ENCODE results near the gene ZNF362.

GRCh38 chr1:33225586-33225985 is 30.7 kb upstream of the ZNF362 start:
- TF ChIP-seq CTCF (IDR thresholded peaks at IDR 0.05; ENCODE audit: borderline replicate concordance, extremely low read depth, low read length, poor library complexity, severe bottlenecking), result no peak
- no peak for TF ChIP-seq EZH2 (IDR thresholded peaks at IDR 0.05; ENCODE audit: borderline replicate concordance, low read depth, low read length, severe bottlenecking)

All from DND-41 (cell line).